Stomach (tissue), 9 donors: Measurements from ENCODE around the gene RFTN1. TPM values are rescaled to one million over a fixed set of nuclear protein-coding genes. Genes with fewer than 3 reads are reported as not detected.

Experiments
- DNase-seq, 2 donors: peaks; one replicate each; pipeline versions ENCODE4 v3.0.0 to v3.0.0-alpha.2; 2013 to 2019
- H3K27ac ChIP-seq, 5 donors: fragments of 200-600 bp in 4 of 5; sonication (generic) in 4 of 5; one replicate each; pipeline ENCODE4 v1.5.1; 2013 to 2019; ENCODE audit warnings: mild to moderate bottlenecking in 1 of 5, moderate library complexity in 1 of 5
- H3K27me3 ChIP-seq, 3 donors: fragments of 200-600 bp; sonication (generic); one replicate each; pipeline ENCODE4 v1.5.1; 2017 to 2019; ENCODE audit warnings: mixed run types in 1 of 3
- H3K36me3 ChIP-seq, 4 donors: fragments of 200-600 bp; sonication (generic); 1 replicate in 3 of 4; 2 replicates in 1 of 4; pipeline ENCODE4 v1.5.1; 2016 to 2019
- H3K4me1 ChIP-seq, 4 donors: fragments of 200-600 bp; sonication (generic); one replicate each; pipeline ENCODE4 v1.5.1; 2016 to 2019
- H3K4me3 ChIP-seq, 4 donors: fragments of 200-600 bp; sonication (generic) in 3 of 4; one replicate each; pipeline ENCODE4 v1.5.1; 2016 to 2019; ENCODE audit warnings: mild to moderate bottlenecking in 1 of 4
- H3K9me3 ChIP-seq, 4 donors: fragments of 200-600 bp; sonication (generic); one replicate each; pipeline ENCODE4 v1.5.1; 2016 to 2019
- CTCF ChIP-seq, 7 experiments: fragments of 450-650 bp in 4 of 7; fragments of 200-600 bp in 3 of 7; sonication (generic) in 3 of 7; IDR thresholded peaks; one replicate each; pipeline ENCODE4 v1.5.1; 2016 to 2019; ENCODE audit warnings: antibody characterized with exemption in 7 of 7, control low read depth in 2 of 7, mild to moderate bottlenecking in 1 of 7
- EP300 ChIP-seq: sonication (generic); formaldehyde crosslinking; IDR thresholded peaks from one replicate; pipeline ENCODE4 v1.6.1; 2017; ENCODE audit warnings: antibody characterized with exemption
- POLR2A ChIP-seq, 4 donors: fragments of 450-650 bp; IDR thresholded peaks; one replicate each; pipeline ENCODE4 v1.6.1; 2016; ENCODE audit warnings: antibody characterized with exemption in 4 of 4, control low read depth in 2 of 4, mild to moderate bottlenecking in 1 of 4, moderate library complexity in 1 of 4
- POLR2AphosphoS5 ChIP-seq, 3 donors: sonication (generic); formaldehyde crosslinking; IDR thresholded peaks; one replicate each; pipeline ENCODE4 v1.6.1; 2016; ENCODE audit warnings: antibody characterized with exemption in 3 of 3
- WGBS, 5 donors: extraction: QIAGEN DNeasy Blood & Tissue Kit in 3 of 5; methylation state at CpG; one replicate each; pipeline versions ENCODE4 v1.1.5 to v1.1.7; 2013 to 2018; 5-methylcytosine and 5-hydroxymethylcytosine counted together
- intact Hi-C: fragments of 100-400 bp; cut with DNase I; formaldehyde crosslinking; loops from one replicate; pipeline ENCODE4 v1.15.1; 2023; ENCODE audit warnings: low total_unique reads
- polyA plus RNA-seq, 3 donors: library from polyadenylated mRNA; stranded (reverse); fragments of 200-250 nt; gene quantifications; one replicate each; pipeline ENCODE4 v1.2.3, GENCODE V29; 2013
- total RNA-seq, 5 donors: library from RNA; depleted of rRNA; stranded (reverse); fragments of >200 nt; gene quantifications; one replicate each; pipeline versions ENCODE4 v1.1.0 to v1.2.3, GENCODE V29; 2014 to 2016
- donor health status: healthy with polysubstance abuse.
- donor health status: Bipolar disorder and iron deficiency.
- donor health status: healthy.

Gene RFTN1
- total and polyA plus RNA-seq, 8 donors: 4.6 to 103 (median 18.9) TPM

GRCh38 chr3:16337856-16338540, 175.5 kb downstream of the RFTN1 start:
- peak; percentile 30 to 57 for DNase-seq
- peaks cover 0 to 12% (median 2%) of the 10 kb centered on the region in 4 donors for H3K4me1 ChIP-seq
- intact Hi-C loops: no loop called here
- no peak overlapping the region for H3K4me3 ChIP-seq
- TF ChIP-seq POLR2AphosphoS5 (IDR thresholded peaks at IDR 0.05) (peak in 1 of 3 donors; percentile 3), EP300 (no peak), POLR2A (IDR thresholded peaks at IDR 0.05) (no peak)
- WGBS, 5 donors: 74 to 89% (median 76%) methylated on average over 14 to 15 of the region's 15 CpGs
- peaks cover 0 to 28% (median 23%) of the 10 kb centered on the region in 4 donors for H3K36me3 ChIP-seq
- peak overlapping the region in 3 of 5 donors; percentile 22 to 54 (median 39) for H3K27ac ChIP-seq
- no peaks in the 10 kb centered on the region for H3K27me3 ChIP-seq
- no peaks in the 10 kb centered on the region for H3K9me3 ChIP-seq

DNA sequence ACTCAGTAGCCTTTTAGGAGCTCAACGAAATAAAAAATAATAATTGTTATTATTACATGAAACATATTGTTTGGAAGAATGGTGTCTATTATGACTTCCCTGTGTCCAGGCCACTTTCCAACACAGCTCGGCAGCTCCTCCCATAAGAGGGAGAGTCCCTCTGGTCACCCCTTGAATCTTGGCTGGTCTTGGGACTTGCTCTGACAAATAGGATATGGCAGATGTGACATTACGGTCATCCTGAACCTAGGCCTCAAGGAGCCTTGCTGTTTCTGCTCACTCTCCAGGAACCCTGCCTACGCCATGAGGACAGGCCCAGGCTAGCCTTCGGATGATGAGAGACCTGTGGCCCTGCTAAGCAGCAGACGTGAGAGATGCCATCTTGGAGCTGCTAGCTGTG, 176.7 kb downstream of the RFTN1 start:
- Histone ChIP-seq H3K4me1 (peaks cover 0 to 12% (median 2%) of the 10 kb centered on the region in 4 donors), H3K36me3 (peaks cover 0 to 31% (median 26%) of the 10 kb centered on the region in 4 donors), H3K27ac (peak overlapping the region in 1 of 5 donors; percentile 1), H3K9me3 (peaks cover 0 to 2% (median under 1%) of the 10 kb centered on the region in 4 donors), H3K4me3 (no peak overlapping the region), H3K27me3 (no peaks in the 10 kb centered on the region)
- intact Hi-C loops: no loop called here
- TF ChIP-seq POLR2AphosphoS5 (IDR thresholded peaks at IDR 0.05) (no peak), EP300 (no peak), CTCF (IDR thresholded peaks at IDR 0.05) (no peak), POLR2A (IDR thresholded peaks at IDR 0.05) (no peak)
- no peak for DNase-seq
- 84 to 96% (median 91%) methylated on average over 6 of the region's 6 CpGs for WGBS, 5 donors

- TF ChIP-seq POLR2A (IDR thresholded peaks at IDR 0.05) (no peak), CTCF (IDR thresholded peaks at IDR 0.05) (no peak), EP300 (no peak), POLR2AphosphoS5 (IDR thresholded peaks at IDR 0.05) (no peak)
- DNase-seq: no peak
- peak overlapping the region in 1 of 5 donors; percentile 2 for H3K27ac ChIP-seq
- H3K4me3 ChIP-seq: no peak overlapping the region
- 84 to 93% (median 88%) methylated on average over 14 of the region's 14 CpGs for WGBS, 5 donors
- H3K27me3 ChIP-seq: no peaks in the 10 kb centered on the region
- intact Hi-C loops: no loop called here
- peaks cover 0 to 12% (median 2%) of the 10 kb centered on the region in 4 donors for H3K4me1 ChIP-seq
- peaks cover 0 to 31% (median 29%) of the 10 kb centered on the region in 4 donors for H3K36me3 ChIP-seq
- peaks cover 0 to 9% (median 4%) of the 10 kb centered on the region in 4 donors for H3K9me3 ChIP-seq
These were observed 177.5 kb downstream of the RFTN1 start for GRCh38 chr3:16335772-16336645.

DNA sequence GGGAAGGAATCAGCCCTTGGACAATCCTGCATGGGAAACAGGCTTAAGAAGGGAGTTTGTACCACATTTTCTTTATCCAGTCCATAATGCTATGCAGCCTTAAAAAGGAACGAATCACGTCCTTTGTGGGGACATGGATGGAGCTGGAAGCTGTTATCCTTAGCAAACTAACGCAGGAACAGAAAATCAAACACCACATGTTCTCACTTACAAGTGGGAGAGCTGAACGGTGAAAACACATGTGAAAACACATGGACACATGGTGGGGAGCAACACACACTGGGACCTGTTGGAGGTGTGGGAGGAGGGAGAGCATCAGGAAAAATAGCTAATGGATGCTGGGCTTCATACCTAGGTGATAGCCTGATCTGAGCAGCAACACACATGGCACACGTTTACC, 178.2 kb downstream of the RFTN1 start:
- H3K9me3 ChIP-seq: peaks cover 0 to 11% (median 5%) of the 10 kb centered on the region in 4 donors
- peaks cover 0 to 35% (median 32%) of the 10 kb centered on the region in 4 donors for H3K36me3 ChIP-seq
- H3K4me3 ChIP-seq: no peak overlapping the region
- peaks cover 0 to 12% (median 2%) of the 10 kb centered on the region in 4 donors for H3K4me1 ChIP-seq
- 82 to 92% (median 86%) methylated on average over 5 of the region's 5 CpGs for WGBS, 5 donors
- intact Hi-C loops: no loop called here
- H3K27ac ChIP-seq: no peak overlapping the region
- TF ChIP-seq EP300 (no peak), POLR2A (IDR thresholded peaks at IDR 0.05) (no peak), POLR2AphosphoS5 (IDR thresholded peaks at IDR 0.05) (no peak)
- no peak for DNase-seq
- H3K27me3 ChIP-seq: no peaks in the 10 kb centered on the region

DNA sequence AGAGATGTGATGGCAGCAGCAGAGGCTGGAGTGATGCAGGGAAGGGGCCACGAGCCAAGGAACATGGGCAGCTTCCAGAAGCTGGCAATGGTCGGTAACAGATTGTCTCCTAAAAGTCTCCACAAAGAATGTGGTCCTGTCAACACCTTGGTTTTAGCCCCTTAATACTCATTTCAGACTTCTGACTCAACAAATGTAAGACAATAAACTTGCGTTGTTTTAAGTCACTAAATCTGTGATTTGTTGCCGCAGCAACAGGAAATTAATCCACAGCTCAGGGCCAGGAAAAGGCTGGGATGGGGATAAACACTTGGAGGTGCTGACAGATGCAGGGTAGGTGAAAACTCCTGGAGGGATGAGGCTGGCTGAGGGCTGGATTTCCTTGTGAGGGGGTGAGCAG, 178.6 kb downstream of the RFTN1 start:
- H3K4me3 ChIP-seq: no peak overlapping the region
- DNase-seq: no peak
- H3K9me3 ChIP-seq: peaks cover 0 to 11% (median 5%) of the 10 kb centered on the region in 4 donors
- peaks cover 0 to 38% (median 34%) of the 10 kb centered on the region in 4 donors for H3K36me3 ChIP-seq
- 71 to 82% (median 80%) methylated on average over 4 of the region's 4 CpGs for WGBS, 5 donors
- H3K4me1 ChIP-seq: peaks cover 0 to 12% (median 2%) of the 10 kb centered on the region in 4 donors
- H3K27me3 ChIP-seq: no peaks in the 10 kb centered on the region
- intact Hi-C loops: no loop called here
- H3K27ac ChIP-seq: no peak overlapping the region
- no peak for TF ChIP-seq POLR2A (IDR thresholded peaks at IDR 0.05)
- no peak for TF ChIP-seq POLR2AphosphoS5 (IDR thresholded peaks at IDR 0.05)
- no peak for TF ChIP-seq EP300
- TF ChIP-seq CTCF (IDR thresholded peaks at IDR 0.05): no peak
